H1 (cell line): ENCODE results near the gene SV2C. TPM values are rescaled to one million over a fixed set of nuclear protein-coding genes. Genes with fewer than 3 reads are reported as not detected.

ENCODE experiments used
- ASH2L ChIP-seq: fragments of 200-600, 300-600 bp; sonication (generic); IDR thresholded peaks from one replicate; pipeline ENCODE4 v1.7.1; 2017; ENCODE audit warnings: low read length
- JUND ChIP-seq: IDR thresholded peaks from 2 replicates; pipeline ENCODE4 v1.6.1; 2011; ENCODE audit warnings: mild to moderate bottlenecking, improper control_type of control experiment, low read length
- KDM5A ChIP-seq: fragments of 200-600 bp; IDR thresholded peaks from 2 replicates; pipeline ENCODE4 v1.7.1; 2012; ENCODE audit warnings: mild to moderate bottlenecking, low read length, inconsistent platforms, mixed read lengths
- RXRA ChIP-seq: IDR thresholded peaks from 2 replicates; pipeline ENCODE4 v1.6.1; 2011; ENCODE audit warnings: low read depth, mild to moderate bottlenecking, low read length, moderate library complexity; ENCODE audit not compliant: insufficient read depth
- SP4 ChIP-seq: IDR thresholded peaks from 2 replicates; pipeline ENCODE4 v1.6.1; 2012; ENCODE audit warnings: low read length, inconsistent platforms
- SUZ12 ChIP-seq: fragments of 200-600 bp; sonication (generic); IDR thresholded peaks from 2 replicates; pipeline ENCODE4 v1.6.1; 2012; ENCODE audit warnings: mild to moderate bottlenecking, inconsistent platforms, low read length, moderate library complexity, mixed read lengths
- TBP ChIP-seq: IDR thresholded peaks from 2 replicates; pipeline ENCODE4 v1.6.1; 2011; ENCODE audit warnings: low read depth, low read length, improper control_type of control experiment
- polyA plus RNA-seq, 7 experiments: library from polyadenylated mRNA; depleted of rRNA in 3 of 7; stranded (reverse) in 5 of 7; unstranded in 2 of 7; fragments of >200 nt in 5 of 7; fragments of 200-250 nt in 2 of 7; gene quantifications; 1 replicate in 5 of 7; 2 replicates in 1 of 7; 4 replicates in 1 of 7; pipeline versions ENCODE4 v1.2.1 to v1.2.3, GENCODE V29; 2011 to 2013; ENCODE audit warnings: missing spikeins in 2 of 7, mixed read lengths in 2 of 7
- total RNA-seq: library from RNA; stranded (reverse); fragmentation: NEBNext Ultra II Directional; extraction: Animal tissue kit (Norgen Biotek cat#: 25700); gene quantifications from 2 replicates; pipeline ENCODE4 v1.2.1, GENCODE V29; 2021

The SV2C gene
- total and polyA plus RNA-seq, 2 of the 8 experiments (the other 6 are each of a cell fraction or from before 2014, with no cell fraction given), result 0.08 to 0.24 TPM

GRCh38 chr5:76378355-76378754 is 295.2 kb downstream of the SV2C start (continued):
- no peak for TF ChIP-seq ASH2L
- no peak for TF ChIP-seq SP4
- TF ChIP-seq SUZ12, result no peak
- TF ChIP-seq KDM5A, result no peak
- TF ChIP-seq JUND, result no peak
- no peak for TF ChIP-seq RXRA
- TF ChIP-seq TBP, result no peak
